GM23338 (cell line): ENCODE results near the gene ARF1. TPM values are rescaled to one million over a fixed set of nuclear protein-coding genes. Genes with fewer than 3 reads are reported as not detected.

ENCODE experiments used
- ATAC-seq: fragments of 200-7000 bp; cut with Tn5 transposase; 3 replicates; pipeline ENCODE4 v1.9.1; 2020
- DNase-seq: peaks from one replicate; pipeline ENCODE4 v3.0.0-alpha.2; 2015; ENCODE audit warnings: low spot score
- H2AFZ ChIP-seq: fragments of 200-600 bp; sonication (generic); 2 replicates; pipeline ENCODE4 v1.8.0; 2016; ENCODE audit warnings: antibody characterized with exemption, mild to moderate bottlenecking, moderate library complexity
- H3F3A ChIP-seq: fragments of 200-600 bp; sonication (generic); replicated peaks from 2 replicates; pipeline ENCODE4 v1.8.0; 2017; ENCODE audit warnings: antibody characterized with exemption, mixed run types, low read depth
- H3K27ac ChIP-seq: fragments of 200-600 bp; sonication (generic); 2 replicates; pipeline ENCODE4 v1.6.1; 2016; ENCODE audit warnings: low read depth
- H3K27me3 ChIP-seq: fragments of 200-600 bp; sonication (generic); 2 replicates; pipeline ENCODE4 v1.8.0; 2016; ENCODE audit warnings: mild to moderate bottlenecking, mixed run types, moderate library complexity; ENCODE audit not compliant: insufficient read depth
- H3K36me3 ChIP-seq: fragments of 200-600 bp; sonication (generic); 2 replicates; pipeline ENCODE4 v1.8.0; 2016; ENCODE audit warnings: mild to moderate bottlenecking; ENCODE audit not compliant: insufficient read depth
- H3K4me1 ChIP-seq: fragments of 200-600 bp; sonication (generic); 2 replicates; pipeline ENCODE4 v1.8.0; 2016; ENCODE audit warnings: mild to moderate bottlenecking, moderate library complexity; ENCODE audit not compliant: insufficient read depth
- H3K4me2 ChIP-seq: fragments of 200-600 bp; sonication (generic); 2 replicates; pipeline ENCODE4 v1.7.1; 2017; ENCODE audit warnings: mixed run types
- H3K4me3 ChIP-seq: fragments of 200-600 bp; sonication (generic); 2 replicates; pipeline ENCODE4 v1.6.1; 2016; ENCODE audit warnings: mixed run types
- H3K79me2 ChIP-seq: fragments of 200-600 bp; sonication (generic); replicated peaks from 2 replicates; pipeline ENCODE4 v1.8.0; 2017; ENCODE audit warnings: mild to moderate bottlenecking; ENCODE audit not compliant: insufficient read depth
- H3K9me2 ChIP-seq: fragments of 200-600 bp; sonication (generic); 2 replicates; pipeline ENCODE4 v1.8.0; 2017; ENCODE audit not compliant: insufficient read depth
- H4K20me1 ChIP-seq: fragments of 200-600 bp; sonication (generic); replicated peaks from 2 replicates; pipeline ENCODE4 v1.8.0; 2017; ENCODE audit warnings: mild to moderate bottlenecking; ENCODE audit not compliant: insufficient read depth
- H3K27ac Mint-ChIP-seq: 2 replicates; pipeline ENCODE4 v1.8.0; 2020; ENCODE audit warnings: inconsistent platforms, mild to moderate bottlenecking, moderate library complexity, mixed read lengths
- H3K27me3 Mint-ChIP-seq: 3 replicates; pipeline ENCODE4 v1.8.0; 2022; ENCODE audit warnings: low read depth, mild to moderate bottlenecking, moderate library complexity, mixed read lengths, inconsistent platforms; ENCODE audit not compliant: insufficient read depth, poor library complexity
- H3K36me3 Mint-ChIP-seq: 3 replicates; pipeline ENCODE4 v1.8.0; 2021; ENCODE audit warnings: low read depth, mild to moderate bottlenecking, inconsistent platforms, moderate library complexity, mixed read lengths
- H3K4me1 Mint-ChIP-seq: 3 replicates; pipeline ENCODE4 v1.8.0; 2020; ENCODE audit warnings: mild to moderate bottlenecking, inconsistent platforms, mixed read lengths
- H3K4me3 Mint-ChIP-seq: 3 replicates; pipeline ENCODE4 v1.8.0; 2021; ENCODE audit warnings: moderate library complexity, mild to moderate bottlenecking, inconsistent platforms, mixed read lengths
- H3K9me3 Mint-ChIP-seq: 3 replicates; pipeline ENCODE4 v1.8.0; 2020; ENCODE audit warnings: moderate library complexity, mild to moderate bottlenecking, inconsistent platforms, mixed read lengths
- CREB1 ChIP-seq: fragments of 250-450 bp; sonication (Bioruptor Pico); IDR thresholded peaks from 2 replicates; pipeline ENCODE4 v1.5.0; 2020; ENCODE audit warnings: low read depth, mild to moderate bottlenecking, moderate library complexity
- JUNB ChIP-seq: IDR thresholded peaks from one replicate; pipeline ENCODE4 v1.6.1; 2016; ENCODE audit warnings: antibody characterized with exemption; ENCODE audit not compliant: unreplicated experiment
- NANOG ChIP-seq: IDR thresholded peaks from 2 replicates; pipeline ENCODE4 v1.6.1; 2016; ENCODE audit warnings: antibody characterized with exemption, borderline replicate concordance
- STAT1 ChIP-seq: IDR thresholded peaks from one replicate; pipeline ENCODE4 v1.6.1; 2016; ENCODE audit warnings: antibody characterized with exemption; ENCODE audit not compliant: unreplicated experiment
- ZNF114 ChIP-seq: fragments of 250-450 bp; sonication (Bioruptor Pico); IDR thresholded peaks from 2 replicates; pipeline ENCODE4 v1.5.0; 2020; ENCODE audit warnings: mild to moderate bottlenecking, moderate library complexity
- polyA plus RNA-seq: library from polyadenylated mRNA; unstranded; fragments of >200 nt; fragmentation: Nextera tagmentation; extraction: Ambion mirVana; gene quantifications from 2 replicates; pipeline ENCODE4 v1.2.1, GENCODE V29; 2016
- total RNA-seq: library from RNA; depleted of rRNA; stranded (reverse); fragments of >200 nt; shearing (Covaris generic); gene quantifications from 2 replicates; pipeline ENCODE4 v1.2.3, GENCODE V29; 2014
- TF ChIP-seq, protein P1 (sequence below): IDR thresholded peaks from 2 replicates; pipeline ENCODE4 v1.6.1; 2016; ENCODE audit warnings: antibody characterized with exemption
- TF ChIP-seq, protein P2 (sequence below): IDR thresholded peaks from one replicate; pipeline ENCODE4 v1.6.1; 2018; ENCODE audit warnings: antibody characterized with exemption; ENCODE audit not compliant: unreplicated experiment

The ARF1 gene
- total and polyA plus RNA-seq, 2 experiments from 2014 or later = 210 to 306 TPM

DNA sequence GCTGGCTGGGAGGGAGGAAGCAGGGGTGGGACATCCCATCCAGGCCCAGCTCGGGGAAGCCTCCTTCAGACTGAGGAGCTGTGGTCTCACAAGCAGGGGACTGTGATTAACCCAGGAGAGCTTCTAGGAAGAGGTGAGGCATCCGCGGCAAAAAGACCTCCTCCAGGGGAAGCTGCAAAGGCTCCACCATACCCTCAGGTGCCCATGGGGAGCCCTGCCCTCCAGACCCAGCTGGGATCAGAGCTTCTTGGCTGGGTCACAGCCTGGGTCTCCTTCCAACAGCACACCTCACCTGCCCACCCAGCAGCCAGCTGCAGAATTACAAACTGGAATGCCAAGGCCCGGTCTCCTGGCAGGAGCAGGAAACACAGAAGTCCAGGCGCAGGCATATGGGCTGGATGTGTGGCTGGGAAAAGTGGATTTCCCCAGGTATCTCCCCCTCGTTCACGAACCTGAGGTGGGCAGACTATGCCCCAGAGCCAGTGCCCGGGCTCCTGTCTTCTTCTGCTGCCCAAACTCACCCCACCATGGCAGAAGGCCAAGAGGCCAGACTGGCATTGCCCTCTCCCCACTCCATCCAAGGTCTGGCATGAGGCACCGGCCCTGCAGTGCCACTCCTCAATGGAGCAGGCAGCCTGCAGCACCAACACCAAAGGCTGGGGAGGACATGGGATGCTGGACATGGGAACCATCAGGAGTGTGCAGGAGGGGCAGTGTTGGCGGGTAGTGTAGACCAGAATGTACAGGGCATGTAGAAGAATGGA is 15.4 kb upstream of the ARF1 start:
- Mint-ChIP-seq H3K27me3 (peaks cover 54% of the 10 kb centered on the region), H3K4me3 (no peak overlapping the region; the same call in 2 of the 3 replicates), H3K4me1 (no peaks in the 10 kb centered on the region), H3K9me3 (no peaks in the 10 kb centered on the region), H3K36me3 (no peaks in the 10 kb centered on the region), H3K27ac (no peak overlapping the region)
- TF ChIP-seq JUNB (no peak), NANOG (no peak), CREB1 (CRISPR knock-in tag) (no peak), STAT1 (no peak)
- TF ChIP-seq, protein P1, sequence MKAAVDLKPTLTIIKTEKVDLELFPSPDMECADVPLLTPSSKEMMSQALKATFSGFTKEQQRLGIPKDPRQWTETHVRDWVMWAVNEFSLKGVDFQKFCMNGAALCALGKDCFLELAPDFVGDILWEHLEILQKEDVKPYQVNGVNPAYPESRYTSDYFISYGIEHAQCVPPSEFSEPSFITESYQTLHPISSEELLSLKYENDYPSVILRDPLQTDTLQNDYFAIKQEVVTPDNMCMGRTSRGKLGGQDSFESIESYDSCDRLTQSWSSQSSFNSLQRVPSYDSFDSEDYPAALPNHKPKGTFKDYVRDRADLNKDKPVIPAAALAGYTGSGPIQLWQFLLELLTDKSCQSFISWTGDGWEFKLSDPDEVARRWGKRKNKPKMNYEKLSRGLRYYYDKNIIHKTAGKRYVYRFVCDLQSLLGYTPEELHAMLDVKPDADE = no peak
- no peaks in the 10 kb centered on the region for H3K79me2 ChIP-seq
- H3K27ac ChIP-seq = no peak overlapping the region
- no peaks in the 10 kb centered on the region for H4K20me1 ChIP-seq
- H3K4me3 ChIP-seq = no peak overlapping the region
- ATAC-seq (no peak), DNase-seq (no peak)
- H3F3A ChIP-seq = no peaks in the 10 kb centered on the region
- no peaks in the 10 kb centered on the region for H3K4me1 ChIP-seq
- H2AFZ ChIP-seq = no peak overlapping the region
- no peaks in the 10 kb centered on the region for H3K9me2 ChIP-seq
- no peak overlapping the region for H3K4me2 ChIP-seq
- no peaks in the 10 kb centered on the region for H3K36me3 ChIP-seq
- peaks cover 98% of the 10 kb centered on the region for H3K27me3 ChIP-seq

DNA sequence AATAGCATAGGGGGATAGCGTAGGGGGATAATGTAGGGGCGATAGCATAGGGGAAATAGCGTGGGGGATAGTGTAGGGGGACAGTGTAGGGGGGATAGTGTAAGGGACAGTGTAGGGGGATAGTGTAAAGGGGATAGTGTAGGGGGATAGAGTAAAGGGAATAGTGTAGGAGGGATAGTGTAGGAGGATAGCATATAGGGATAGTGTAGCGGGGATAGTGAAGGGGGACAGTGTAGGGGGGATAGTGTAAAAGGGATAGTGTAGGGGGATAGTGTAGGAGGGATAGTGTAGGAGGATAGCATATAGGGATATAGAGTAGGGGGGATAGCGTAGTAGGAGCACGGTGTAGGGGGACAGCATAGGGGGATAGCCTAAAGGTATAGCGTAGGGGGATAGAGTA is 14.1 kb upstream of the ARF1 start:
- Histone ChIP-seq H3K4me3 (no peak overlapping the region), H3K79me2 (no peaks in the 10 kb centered on the region), H2AFZ (no peak overlapping the region), H3K4me1 (no peaks in the 10 kb centered on the region), H3F3A (no peaks in the 10 kb centered on the region), H3K36me3 (no peaks in the 10 kb centered on the region), H3K4me2 (no peak overlapping the region), H3K9me2 (no peaks in the 10 kb centered on the region), H4K20me1 (no peaks in the 10 kb centered on the region), H3K27me3 (peaks cover 98% of the 10 kb centered on the region), H3K27ac (no peak overlapping the region)
- Mint-ChIP-seq H3K27me3 (peaks cover 59% of the 10 kb centered on the region), H3K27ac (no peak overlapping the region), H3K9me3 (no peaks in the 10 kb centered on the region), H3K36me3 (no peaks in the 10 kb centered on the region), H3K4me1 (no peaks in the 10 kb centered on the region), H3K4me3 (no peak overlapping the region)
- no peak for ATAC-seq
- DNase-seq = no peak
- TF ChIP-seq ZNF114 (CRISPR knock-in tag) = no peak
- no peak for TF ChIP-seq CREB1 (CRISPR knock-in tag)
- TF ChIP-seq, protein P2, sequence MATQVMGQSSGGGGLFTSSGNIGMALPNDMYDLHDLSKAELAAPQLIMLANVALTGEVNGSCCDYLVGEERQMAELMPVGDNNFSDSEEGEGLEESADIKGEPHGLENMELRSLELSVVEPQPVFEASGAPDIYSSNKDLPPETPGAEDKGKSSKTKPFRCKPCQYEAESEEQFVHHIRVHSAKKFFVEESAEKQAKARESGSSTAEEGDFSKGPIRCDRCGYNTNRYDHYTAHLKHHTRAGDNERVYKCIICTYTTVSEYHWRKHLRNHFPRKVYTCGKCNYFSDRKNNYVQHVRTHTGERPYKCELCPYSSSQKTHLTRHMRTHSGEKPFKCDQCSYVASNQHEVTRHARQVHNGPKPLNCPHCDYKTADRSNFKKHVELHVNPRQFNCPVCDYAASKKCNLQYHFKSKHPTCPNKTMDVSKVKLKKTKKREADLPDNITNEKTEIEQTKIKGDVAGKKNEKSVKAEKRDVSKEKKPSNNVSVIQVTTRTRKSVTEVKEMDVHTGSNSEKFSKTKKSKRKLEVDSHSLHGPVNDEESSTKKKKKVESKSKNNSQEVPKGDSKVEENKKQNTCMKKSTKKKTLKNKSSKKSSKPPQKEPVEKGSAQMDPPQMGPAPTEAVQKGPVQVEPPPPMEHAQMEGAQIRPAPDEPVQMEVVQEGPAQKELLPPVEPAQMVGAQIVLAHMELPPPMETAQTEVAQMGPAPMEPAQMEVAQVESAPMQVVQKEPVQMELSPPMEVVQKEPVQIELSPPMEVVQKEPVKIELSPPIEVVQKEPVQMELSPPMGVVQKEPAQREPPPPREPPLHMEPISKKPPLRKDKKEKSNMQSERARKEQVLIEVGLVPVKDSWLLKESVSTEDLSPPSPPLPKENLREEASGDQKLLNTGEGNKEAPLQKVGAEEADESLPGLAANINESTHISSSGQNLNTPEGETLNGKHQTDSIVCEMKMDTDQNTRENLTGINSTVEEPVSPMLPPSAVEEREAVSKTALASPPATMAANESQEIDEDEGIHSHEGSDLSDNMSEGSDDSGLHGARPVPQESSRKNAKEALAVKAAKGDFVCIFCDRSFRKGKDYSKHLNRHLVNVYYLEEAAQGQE = no peak
- TF ChIP-seq JUNB = no peak
